DMS53 treated with DMSO at 0.1 percent for 48 hours (cell line): ENCODE measurements around the gene SETDB2.
"Not testable (repeated sequence)": the region's sequence is repeated elsewhere in the genome, so short reads cannot be mapped to it uniquely, and the experiment has no call there.

Source experiments
- DNase-seq: peaks from one replicate; lab custom pipeline; 2025; ENCODE audit not compliant: unreplicated experiment; lab: John Stamatoyannopoulos, UW

Gene SETDB2

DNA sequence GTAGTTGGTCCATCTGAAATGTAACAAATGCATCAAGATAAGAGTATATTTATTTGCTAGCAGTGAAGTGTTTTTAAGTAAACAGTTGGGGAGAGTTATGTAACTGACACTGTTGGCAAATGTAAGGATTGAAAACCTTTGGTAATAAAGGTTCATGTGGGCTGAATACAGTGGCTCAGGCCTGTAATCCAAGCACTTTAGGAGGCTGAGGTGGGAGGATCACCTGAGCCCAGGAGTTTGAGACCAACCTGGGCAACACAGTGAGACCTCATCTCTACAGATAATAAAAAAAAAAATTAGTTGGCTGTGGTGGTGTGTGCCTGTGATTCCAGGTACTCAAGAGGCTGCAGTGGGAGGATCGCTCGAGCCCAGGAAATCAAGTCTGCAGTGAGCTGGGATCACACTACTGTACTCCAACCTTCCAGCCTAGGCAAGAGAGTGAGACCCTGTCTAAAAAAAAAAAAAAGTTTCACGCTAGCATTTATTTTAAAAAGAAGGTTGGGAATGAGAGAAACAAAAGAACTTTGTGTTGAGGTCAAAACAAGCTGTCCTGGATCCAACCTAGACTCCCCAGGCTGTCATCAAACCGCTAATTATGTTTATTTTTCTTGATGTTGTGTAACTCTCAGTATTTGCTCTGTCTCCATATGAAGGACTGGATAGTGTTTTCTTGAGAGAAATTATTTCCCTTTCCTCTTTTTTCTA, 20.7 kb downstream of the SETDB2 start:
- no peak for DNase-seq

DNA sequence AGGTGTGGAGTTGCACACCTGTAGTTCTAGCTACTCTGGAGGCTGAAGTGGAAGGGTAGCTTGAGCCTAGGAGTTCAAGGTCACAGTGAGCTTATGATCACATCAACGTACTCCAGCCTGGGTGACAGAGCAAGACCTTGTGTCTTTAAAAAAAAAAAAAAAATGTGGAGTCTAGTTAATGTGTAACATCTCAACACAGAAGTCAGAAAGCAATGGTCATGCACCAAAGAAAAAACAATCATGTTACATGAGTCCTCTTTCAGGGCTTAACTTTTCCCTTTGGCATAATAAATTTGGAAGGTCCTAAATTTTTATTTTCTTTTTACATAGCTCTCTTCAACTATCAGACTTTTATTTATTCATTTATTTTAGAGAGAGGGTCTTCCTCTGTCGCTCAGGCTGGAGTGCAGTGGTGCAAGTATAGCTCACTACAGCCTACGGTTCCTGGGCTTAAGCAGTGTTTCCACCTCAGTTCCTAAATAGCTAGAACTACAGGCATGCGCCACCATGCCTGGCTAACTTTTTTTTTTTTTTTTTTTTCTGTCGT, 22.3 kb downstream of the SETDB2 start:
- DNase-seq: peak; percentile 42

DNA sequence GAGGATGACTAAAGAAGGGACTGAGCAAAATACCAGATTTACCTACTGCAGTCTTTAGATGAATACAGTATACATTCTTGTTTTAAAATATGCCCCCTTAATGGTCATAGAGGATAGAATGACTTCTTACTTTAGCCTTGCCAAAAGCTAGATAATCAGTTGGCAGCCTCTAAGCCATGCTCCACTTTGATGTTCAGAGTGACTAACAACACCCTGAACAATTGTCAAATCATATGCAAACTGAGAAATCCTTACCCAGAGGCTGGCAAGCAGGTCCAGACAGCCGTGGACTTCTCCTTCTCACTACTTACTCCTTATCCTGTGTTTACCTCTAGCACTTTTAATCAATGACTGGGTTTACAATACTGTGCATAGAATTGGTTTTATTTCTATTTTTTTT, 28.1 kb downstream of the SETDB2 start:
- no peak for DNase-seq

DNA sequence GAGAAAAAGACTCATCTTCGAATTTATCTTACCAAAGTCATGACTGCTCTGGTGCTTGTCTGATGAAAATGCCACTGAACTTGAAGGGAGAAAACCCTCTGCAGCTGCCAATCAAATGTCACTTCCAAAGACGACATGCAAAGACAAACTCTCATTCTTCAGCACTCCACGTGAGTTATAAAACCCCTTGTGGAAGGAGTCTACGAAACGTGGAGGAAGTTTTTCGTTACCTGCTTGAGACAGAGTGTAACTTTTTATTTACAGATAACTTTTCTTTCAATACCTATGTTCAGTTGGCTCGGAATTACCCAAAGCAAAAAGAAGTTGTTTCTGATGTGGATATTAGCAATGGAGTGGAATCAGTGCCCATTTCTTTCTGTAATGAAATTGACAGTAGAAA, 32.5 kb downstream of the SETDB2 start:
- DNase-seq: no peak

DNA sequence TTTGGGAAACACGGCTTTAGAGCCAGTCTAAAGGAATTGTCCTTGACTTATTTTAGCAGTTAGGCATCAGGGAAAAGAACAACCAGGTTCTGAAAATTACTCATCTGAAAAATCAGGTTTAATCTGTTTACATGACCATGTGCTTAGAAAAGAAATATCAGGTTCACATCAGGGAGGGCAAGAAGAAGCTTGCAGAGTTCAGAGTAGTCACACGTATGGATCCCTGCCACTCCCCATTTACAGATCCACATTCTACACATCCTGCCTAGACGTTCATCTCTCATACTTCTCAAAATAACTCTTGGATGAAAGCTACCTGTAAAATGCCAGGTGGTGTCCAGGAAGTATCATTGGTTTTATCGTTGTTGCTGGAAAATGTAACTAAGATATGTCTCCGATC, 37.7 kb downstream of the SETDB2 start:
- DNase-seq: no peak

DNA sequence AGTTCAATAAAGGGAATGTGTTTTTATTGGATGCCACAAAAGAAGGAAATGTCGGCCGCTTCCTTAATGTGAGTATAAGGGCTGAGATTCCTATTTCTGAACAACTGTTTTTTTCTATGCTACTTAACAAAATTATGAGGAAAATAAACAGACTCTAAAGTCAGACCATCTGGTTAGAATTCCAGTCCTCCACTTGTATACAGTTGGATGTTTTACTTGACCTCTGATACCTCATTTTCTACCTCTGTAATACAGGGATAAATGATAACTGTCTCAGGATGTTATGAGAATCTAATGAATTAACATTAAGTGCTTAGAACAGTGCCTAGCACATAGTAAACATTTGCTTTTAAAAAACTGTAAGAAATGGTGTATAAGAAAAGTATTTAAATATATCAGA, 44.5 kb downstream of the SETDB2 start:
- no peak for DNase-seq

DNA sequence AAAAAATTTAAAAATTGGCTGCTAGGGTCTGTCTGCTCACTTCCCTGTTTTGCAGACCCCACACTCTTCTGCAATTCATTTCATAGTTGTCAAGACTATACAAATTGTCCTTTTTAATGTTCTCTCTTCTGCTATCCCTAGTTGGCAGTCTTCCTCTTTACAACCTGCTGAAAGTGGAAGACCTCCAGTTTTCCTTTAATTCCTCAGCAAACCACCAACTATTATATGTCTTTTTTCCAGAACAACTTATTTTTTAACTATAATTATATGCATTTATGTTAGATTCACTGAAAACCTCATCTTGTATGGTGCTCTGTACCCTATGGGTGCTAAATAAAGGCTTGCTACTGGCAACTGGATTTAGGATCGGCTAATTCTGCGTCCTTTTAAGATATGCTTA, 50.6 kb downstream of the SETDB2 start:
- no peak for DNase-seq

DNA sequence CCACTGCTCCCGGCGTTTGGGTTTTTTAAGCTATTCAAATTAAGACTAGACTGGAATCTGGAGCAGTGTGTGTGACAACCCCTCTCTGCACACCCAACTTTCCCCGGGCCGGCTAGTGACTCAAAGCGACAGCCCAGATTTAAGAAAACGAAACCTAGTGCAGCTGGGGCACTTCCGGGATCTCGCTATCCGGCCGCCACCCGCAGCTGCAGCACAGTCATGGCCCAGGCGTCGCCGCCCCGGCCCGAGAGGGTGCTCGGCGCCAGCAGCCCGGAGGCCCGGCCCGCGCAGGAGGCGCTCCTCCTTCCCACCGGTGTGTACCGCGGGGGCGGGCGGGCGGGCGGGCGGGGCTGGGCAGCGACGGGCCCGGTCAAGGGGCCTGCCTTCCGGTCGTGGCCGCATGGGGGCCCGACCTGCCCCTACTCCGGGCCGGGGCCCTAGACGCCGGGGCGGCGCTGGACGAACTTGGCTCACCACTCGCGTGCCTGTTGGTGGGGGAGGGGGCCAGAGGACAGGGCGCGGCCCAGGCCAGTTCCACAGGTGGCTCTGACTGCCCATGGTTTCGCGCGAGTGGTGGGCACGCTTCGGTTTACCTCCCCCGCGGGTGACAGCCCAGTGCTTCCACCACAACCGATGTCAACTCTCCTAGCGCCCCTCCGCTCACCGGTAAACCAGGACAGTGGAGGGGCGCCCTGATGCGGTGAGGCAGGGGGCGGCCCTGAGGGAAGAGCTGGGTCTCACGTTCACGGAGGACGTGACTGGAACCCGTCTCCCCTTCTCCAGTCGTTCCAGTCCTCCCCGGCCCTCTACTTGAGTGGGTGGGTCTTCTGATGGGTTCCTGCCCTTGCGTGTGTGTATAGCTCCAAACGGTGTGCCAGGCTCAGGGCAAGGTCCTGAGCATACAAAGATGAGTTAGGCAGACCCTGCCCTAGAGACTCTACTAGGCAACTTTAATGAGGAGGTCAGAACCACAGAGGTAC, 52.0 kb downstream of the SETDB2 start, which contains the start of gene PHF11:
Gene PHF11, plus strand, starts transcription at position 171 of the 980 bp plus-strand sequence. Its CDS starts 49 bp downstream, at position 220.
- peak; percentile 60 for DNase-seq

DNA sequence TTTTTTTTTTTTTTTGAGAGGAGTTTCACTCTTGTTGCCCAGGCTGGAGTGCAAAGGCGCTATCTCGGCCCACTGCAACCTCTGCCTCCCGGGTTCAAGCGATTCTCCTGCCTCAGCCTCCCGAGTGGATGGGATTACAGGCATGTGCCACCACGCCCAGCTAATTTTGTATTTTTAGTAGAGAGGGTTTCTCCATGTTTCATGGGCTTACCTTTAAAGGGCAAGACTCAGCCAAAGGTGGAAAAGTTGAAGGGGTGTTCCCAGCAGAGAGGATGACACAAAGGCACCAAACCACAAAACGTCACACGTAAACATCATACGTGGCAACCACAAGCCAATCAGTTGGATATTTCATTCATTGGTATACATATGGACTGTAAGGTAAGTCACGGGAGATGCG, 52.8 kb downstream of the SETDB2 start:
- not testable (repeated sequence) for DNase-seq

DNA sequence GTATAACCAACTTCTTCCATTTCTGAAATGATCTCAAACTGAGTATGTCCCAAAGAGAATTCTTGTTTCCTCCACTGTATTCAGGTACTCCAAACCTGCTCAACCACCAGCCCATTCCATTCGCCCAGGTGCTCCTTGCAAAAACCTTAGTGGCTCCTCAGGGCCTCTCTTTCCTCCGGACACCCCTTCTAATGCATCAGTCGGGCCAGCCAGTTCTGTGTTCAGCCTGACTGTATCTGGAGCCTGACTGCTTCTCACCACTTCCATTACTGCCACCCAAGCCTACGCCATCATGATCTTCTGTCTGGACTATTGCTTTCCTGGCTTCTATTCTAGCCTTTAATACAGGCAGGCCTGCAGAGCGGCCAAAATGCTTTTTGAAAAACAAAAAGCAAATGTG, 53.2 kb downstream of the SETDB2 start:
- DNase-seq: no peak

DNA sequence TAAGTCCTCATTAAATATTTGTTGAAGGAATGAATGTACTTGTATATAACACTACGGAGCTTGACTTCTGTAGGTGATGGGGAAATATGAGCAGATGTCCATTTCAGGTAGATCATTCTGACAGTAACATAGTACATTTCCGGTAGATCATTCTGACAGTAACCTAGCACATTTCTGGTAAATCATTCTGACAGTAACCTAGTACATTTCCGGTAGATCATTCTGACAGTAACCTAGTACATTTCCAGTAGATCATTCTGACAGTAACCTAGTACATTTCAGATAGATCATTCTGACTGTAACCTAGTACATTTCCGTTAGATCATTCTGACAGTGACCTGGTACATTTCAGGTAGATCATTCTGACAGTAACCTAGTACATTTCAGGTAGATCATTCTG, 54.1 kb downstream of the SETDB2 start:
- no peak for DNase-seq

DNA sequence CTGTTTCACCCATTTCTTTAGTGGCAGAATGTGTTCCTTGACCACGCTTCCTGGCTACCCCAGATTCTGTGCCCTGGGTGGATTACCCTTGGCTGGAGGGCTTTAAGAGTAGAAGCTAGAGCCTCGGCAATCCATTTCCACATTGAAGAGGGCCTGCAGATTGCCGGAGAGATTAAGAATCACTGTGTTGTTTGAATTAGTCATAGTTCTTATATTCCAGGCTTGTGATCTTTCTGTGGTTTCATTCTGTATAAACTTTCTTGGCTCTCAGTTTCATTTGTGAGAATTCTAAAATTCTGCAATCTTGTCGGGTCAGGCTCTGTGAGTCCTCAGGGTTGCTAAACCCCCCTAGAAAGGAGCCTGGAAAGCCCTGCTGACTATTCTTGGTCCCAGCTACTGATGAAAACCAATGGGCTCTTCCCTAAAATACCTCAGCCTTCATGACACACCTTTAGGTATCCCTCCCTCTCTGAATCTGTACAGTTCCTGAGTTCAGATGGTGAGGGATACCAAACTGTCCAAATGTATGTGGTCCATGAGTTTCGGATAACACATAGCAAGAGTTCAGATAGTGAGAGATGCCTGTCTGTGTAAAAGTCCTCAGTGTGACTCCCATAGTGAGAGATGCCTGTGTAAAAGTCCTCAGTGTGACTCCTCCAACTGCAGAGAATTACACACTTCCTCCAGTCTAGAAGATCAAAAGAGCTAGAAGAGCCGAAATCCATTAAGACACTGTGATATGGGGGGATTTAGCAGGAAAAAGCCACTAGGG, 56.0 kb downstream of the SETDB2 start:
- no peak for DNase-seq

DNA sequence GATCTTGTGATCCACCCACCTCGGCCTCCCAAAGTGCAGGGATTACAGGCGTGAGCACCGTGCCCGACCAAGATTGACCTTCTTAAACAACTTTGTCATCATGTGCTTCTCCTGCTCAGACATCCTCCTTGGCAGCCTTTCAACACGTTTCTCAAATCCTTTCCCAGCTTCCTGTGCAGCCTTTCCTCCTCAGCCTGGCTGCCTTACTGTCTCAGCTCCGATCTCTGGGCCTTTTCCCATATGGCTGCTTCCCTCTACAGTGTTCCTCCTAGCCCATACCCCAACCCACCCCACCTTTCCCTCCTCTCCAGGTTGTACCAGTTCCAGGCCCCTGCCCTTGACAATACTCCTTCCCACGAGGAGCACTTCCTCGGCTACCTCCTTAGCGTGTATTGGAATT, 58.9 kb downstream of the SETDB2 start:
- no peak for DNase-seq

DNA sequence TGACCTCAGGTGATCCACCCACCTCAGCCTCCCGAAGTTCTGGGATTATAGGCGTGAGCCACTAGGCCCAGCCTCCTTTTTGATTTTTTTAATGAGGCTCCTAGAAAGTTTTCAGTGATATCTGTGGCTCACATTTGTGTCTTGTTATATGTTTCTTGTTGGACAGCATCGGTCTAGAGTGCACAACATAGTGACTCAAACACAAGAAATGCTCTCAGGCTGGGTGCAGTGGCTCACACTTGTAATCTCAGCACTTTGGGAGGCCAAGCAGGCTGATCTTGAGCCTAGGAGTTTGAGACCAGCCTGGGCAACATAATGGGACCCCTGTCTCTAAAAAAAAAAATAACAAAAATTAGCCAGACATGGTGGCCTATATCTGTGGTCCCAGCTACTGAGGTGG, 59.9 kb downstream of the SETDB2 start:
- DNase-seq: no peak

DNA sequence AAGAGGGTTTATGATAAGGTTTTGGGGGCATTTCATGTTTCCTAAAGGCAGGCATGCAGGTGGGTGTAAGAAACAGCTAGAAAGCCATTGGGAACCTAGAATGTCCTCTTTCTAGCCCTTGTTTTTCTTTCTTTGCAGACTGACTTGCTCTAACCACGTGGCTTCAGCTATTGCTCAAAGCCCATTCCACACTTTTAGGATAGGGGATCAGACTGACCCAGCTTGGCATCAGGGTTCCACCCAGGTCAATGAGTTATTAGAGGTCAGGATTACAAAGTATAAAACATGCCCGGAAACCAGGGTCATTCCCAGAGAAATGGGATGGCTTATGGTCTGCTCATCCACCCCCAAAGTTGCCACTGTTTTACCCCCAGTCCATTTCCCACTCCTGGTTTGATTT, 68.5 kb downstream of the SETDB2 start:
- no peak for DNase-seq

DNA sequence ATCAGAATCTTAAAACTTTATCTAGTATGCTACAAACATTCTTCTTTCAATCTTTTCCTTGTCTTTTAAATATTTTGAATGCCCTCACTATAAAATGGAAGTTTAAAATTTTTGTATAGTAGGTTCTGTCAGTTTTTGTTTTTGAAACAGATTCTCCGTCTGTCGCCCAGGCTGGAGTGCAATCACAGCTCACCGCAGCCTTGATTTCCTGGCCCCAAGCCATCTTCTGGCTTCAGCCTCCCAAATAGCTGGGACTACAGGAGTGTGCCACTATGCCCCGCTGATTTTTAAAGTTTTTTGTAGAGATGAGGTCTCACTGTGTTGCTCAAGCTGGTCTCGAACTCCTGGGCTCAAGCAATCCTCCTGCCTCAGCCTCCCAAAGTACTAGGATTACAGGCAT, 72.4 kb downstream of the SETDB2 start:
- DNase-seq: no peak

DNA sequence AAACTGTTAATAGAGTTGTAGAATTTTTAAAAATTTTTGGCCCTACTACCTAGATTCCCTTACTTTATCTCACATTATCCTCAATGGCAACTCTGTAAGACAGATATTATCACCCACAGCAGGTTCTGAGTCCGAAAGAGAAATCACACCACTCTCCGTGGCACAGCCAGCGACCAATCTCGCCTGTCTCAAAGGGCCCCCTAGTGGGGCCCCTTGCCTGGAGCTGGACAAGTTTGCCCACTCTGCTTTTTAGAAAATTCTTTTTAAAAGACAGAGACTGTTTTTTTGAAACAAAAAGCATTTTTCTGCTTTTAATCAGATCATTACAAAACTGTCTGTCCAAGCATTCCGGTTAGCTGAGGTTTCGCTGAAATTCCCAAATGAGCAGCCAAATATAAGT, 73.4 kb downstream of the SETDB2 start:
- no peak for DNase-seq

DNA sequence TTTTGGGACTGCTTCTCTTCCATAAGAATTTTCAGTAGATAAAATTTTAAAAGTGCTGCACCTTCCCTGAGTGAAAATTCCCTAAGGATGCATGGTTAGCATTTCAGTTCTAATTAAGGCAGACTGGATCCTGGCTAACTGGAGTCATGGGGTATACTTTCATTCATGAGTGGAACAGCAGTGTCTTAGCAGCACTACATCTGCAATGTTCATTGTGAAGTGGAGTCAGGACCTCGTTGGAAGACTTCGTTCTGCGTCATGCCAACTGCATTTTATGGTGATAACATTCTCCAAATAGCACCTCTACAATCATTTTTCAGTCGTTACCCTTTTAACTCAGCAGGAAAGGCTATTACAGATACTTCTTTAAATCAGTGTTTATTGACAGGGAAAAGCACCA, 77.2 kb downstream of the SETDB2 start:
- DNase-seq: no peak

DNA sequence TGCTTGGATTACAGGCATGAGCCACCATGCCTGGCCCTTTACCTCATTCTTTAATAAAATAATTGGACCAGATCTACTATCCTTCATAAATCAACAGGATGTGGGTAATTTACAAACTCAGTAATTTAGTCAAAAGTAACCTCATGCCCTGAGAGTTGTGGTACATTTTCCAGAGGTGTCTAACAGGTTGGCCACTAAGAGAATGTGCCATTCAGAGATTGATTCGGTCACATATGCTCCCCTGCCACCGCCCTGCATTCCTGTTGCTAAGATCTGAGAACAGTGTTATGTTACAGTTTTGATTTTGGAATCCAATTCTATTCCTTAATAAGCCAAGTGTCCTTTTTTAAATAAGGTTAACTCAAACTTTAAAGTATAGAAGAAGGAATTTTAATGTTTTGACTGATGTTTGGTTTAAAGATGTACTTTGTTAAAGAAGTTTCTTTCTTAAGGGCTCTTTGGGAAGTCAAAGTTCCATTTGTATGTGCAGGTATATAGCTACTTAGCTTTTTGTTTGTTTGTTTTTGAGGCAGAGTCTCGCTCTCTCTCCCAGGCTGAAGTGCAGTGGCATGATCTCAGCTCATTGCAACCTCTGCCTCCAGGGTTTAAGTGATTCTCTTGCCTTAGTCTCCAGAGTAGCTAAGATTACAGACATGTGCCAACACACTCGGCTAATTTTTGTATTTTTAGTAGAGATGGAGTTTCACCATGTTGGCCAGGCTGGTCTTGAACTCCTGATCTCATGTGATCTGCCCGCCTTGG, 80.8 kb downstream of the SETDB2 start:
- DNase-seq: no peak

DNA sequence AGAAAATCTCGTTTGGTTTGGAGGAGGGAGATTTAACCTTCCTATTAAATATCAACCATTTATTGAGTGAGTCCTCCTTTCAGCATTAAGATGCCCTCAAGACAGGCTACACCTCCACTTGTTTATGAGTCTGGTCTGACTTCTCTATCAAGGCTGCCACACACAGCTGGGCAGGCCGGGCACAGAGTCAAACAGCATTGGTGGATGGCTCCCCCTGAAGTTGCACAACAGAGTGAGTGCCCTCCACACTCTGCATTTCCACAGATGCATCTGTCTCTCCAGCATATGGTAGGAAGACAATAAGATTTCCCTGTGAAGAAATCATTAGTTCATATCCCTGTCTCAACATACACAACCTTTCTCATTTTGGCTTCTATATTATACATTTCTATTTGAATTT, 83.0 kb downstream of the SETDB2 start:
- DNase-seq: no peak
